Smooth muscle cell (in vitro differentiated cells): ENCODE results near the gene FXYD7. TPM values are rescaled to one million over a fixed set of nuclear protein-coding genes. Genes with fewer than 3 reads are reported as not detected.

Source experiments
- DNase-seq: peaks from one replicate; lab custom pipeline; 2025; ENCODE audit not compliant: unreplicated experiment; lab: John Stamatoyannopoulos, UW
- H2AFZ ChIP-seq: fragments of 200-600 bp; sonication (generic); 2 replicates; pipeline ENCODE4 v1.6.0; 2016; ENCODE audit warnings: antibody characterized with exemption, low read depth, mild to moderate bottlenecking
- H3F3A ChIP-seq: fragments of 200-600 bp; sonication (generic); 2 replicates; pipeline ENCODE4 v1.6.0; 2017; ENCODE audit warnings: antibody characterized with exemption, low read depth
- H3K27ac ChIP-seq: fragments of 200-600 bp; sonication (generic); 2 replicates; pipeline ENCODE4 v1.5.1; 2016; ENCODE audit warnings: low read depth, mild to moderate bottlenecking
- H3K27me3 ChIP-seq: fragments of 200-600 bp; sonication (generic); 2 replicates; pipeline ENCODE4 v1.6.1; 2016; ENCODE audit warnings: low read depth, mild to moderate bottlenecking
- H3K36me3 ChIP-seq: fragments of 200-600 bp; sonication (generic); 2 replicates; pipeline ENCODE4 v1.5.1; 2016; ENCODE audit warnings: low read depth
- H3K4me1 ChIP-seq: fragments of 200-600 bp; sonication (generic); 2 replicates; pipeline ENCODE4 v1.5.1; 2016; ENCODE audit warnings: low read depth
- H3K4me2 ChIP-seq: fragments of 200-600 bp; sonication (generic); 2 replicates; pipeline ENCODE4 v1.6.0; 2016; ENCODE audit warnings: mild to moderate bottlenecking
- H3K4me3 ChIP-seq: fragments of 200-600 bp; sonication (generic); 2 replicates; pipeline ENCODE4 v1.5.1; 2016; ENCODE audit warnings: mild to moderate bottlenecking
- H3K79me2 ChIP-seq: fragments of 200-600 bp; sonication (generic); 2 replicates; pipeline ENCODE4 v1.6.0; 2016; ENCODE audit warnings: low read depth, mild to moderate bottlenecking
- H3K9ac ChIP-seq: fragments of 200-600 bp; sonication (generic); 2 replicates; pipeline ENCODE4 v1.6.0; 2016; ENCODE audit warnings: low read depth
- H3K9me3 ChIP-seq: fragments of 200-600 bp; sonication (generic); replicated peaks from 2 replicates; pipeline ENCODE4 v1.5.1; 2016; ENCODE audit warnings: low read depth
- H4K20me1 ChIP-seq: fragments of 200-600 bp; sonication (generic); 2 replicates; pipeline ENCODE4 v1.6.0; 2016; ENCODE audit warnings: low read depth
- WGBS: methylation state at CpG from one replicate; pipeline ENCODE4 v1.1.7; 2016; ENCODE audit warnings: low lambda C conversion rate; 5-methylcytosine and 5-hydroxymethylcytosine counted together
- polyA plus RNA-seq: library from polyadenylated mRNA; unstranded; fragments of >200 nt; fragmentation: Nextera tagmentation; extraction: Ambion mirVana; gene quantifications from 2 replicates; pipeline ENCODE4 v1.2.1, GENCODE V29; 2016
- total RNA-seq: library from RNA; depleted of rRNA; stranded (reverse); fragments of >200 nt; gene quantifications from 2 replicates; pipeline ENCODE4 v1.2.3, GENCODE V29; 2014
- TF ChIP-seq, protein P1 (sequence below): fragments of 200-600 bp; sonication (generic); IDR thresholded peaks from 2 replicates; pipeline ENCODE4 v1.5.1; 2017; ENCODE audit warnings: borderline replicate concordance, mild to moderate bottlenecking, antibody characterized with exemption; ENCODE audit not compliant: insufficient read depth, poor library complexity, severe bottlenecking

FXYD7 gene
- not detected in 2 replicates for total RNA-seq
- polyA plus RNA-seq = not detected in 2 replicates

DNA sequence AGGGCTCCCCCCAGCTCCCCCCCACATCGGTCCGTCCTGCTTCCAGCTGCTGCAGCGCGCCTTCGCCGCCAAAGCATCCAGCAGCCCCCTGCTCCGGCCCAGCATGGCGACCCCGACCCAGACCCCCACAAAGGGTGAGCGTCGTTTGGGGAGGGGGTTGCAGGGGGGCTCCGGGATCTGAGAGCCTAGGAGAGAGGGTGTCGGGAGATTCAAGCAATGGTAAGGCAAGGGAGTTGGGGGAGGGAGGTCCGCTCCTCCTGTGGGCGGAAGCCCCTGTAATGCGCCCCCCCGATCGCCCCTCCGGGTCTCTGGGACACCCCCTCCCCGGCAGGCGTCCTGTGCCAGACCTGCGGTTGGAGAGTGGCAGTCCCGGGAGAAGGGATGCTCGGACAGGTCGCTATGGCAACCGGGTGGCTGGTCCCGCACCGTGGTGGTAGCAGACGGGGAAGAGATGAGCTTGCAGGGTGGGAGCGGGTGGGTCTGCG, at the start of gene FXYD7:
Gene FXYD7, plus strand, starts transcription at position 25 of the 485 bp plus-strand sequence. Its CDS starts 79 bp downstream, at position 104.
- H3K27me3 ChIP-seq = peaks cover 41% of the 10 kb centered on the region
- H3K9me3 ChIP-seq = no peaks in the 10 kb centered on the region
- H3K9ac ChIP-seq = no peak within 1 kb of the TSS
- no peak within 1 kb of the TSS for H3K27ac ChIP-seq
- TF ChIP-seq, protein P1, sequence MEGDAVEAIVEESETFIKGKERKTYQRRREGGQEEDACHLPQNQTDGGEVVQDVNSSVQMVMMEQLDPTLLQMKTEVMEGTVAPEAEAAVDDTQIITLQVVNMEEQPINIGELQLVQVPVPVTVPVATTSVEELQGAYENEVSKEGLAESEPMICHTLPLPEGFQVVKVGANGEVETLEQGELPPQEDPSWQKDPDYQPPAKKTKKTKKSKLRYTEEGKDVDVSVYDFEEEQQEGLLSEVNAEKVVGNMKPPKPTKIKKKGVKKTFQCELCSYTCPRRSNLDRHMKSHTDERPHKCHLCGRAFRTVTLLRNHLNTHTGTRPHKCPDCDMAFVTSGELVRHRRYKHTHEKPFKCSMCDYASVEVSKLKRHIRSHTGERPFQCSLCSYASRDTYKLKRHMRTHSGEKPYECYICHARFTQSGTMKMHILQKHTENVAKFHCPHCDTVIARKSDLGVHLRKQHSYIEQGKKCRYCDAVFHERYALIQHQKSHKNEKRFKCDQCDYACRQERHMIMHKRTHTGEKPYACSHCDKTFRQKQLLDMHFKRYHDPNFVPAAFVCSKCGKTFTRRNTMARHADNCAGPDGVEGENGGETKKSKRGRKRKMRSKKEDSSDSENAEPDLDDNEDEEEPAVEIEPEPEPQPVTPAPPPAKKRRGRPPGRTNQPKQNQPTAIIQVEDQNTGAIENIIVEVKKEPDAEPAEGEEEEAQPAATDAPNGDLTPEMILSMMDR = no peak
- H3F3A ChIP-seq = no peaks in the 10 kb centered on the region
- H3K4me2 ChIP-seq = peak within 1 kb of the TSS; percentile 61
- H3K4me3 ChIP-seq = peak within 1 kb of the TSS; percentile 5
- no peak within 1 kb of the TSS for H2AFZ ChIP-seq
- WGBS = 3% methylated on average over 11 of the region's 31 CpGs
- no peaks in the 10 kb centered on the region for H3K36me3 ChIP-seq
- no peaks in the 10 kb centered on the region for H3K79me2 ChIP-seq
- no peaks in the 10 kb centered on the region for H4K20me1 ChIP-seq
- no peak for DNase-seq
- peaks cover 11% of the 10 kb centered on the region for H3K4me1 ChIP-seq

DNA sequence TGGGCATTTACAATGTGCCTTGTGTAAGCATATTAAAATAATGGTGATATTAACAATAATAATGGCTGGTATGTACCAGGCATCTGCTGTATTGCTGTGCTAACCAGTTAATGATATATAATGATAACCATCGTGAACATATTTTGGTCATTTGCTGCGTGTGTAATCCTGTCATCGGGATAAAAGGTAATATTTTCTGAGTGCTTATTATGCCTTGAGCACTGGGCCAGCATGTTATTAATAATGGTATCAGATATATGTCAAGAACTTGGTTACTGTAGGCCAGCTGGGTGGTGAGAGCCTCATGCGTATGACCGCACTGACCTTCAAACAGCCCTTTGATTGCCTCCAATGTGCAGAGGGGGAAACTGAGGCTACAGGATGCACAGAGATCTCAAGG, 49.6 kb upstream of the FXYD7 start:
- WGBS = 96% methylated on average over 5 of the region's 5 CpGs
- Histone ChIP-seq H4K20me1 (no peaks in the 10 kb centered on the region), H3K27ac (no peak overlapping the region), H3K4me3 (no peak overlapping the region), H3F3A (no peaks in the 10 kb centered on the region), H3K27me3 (no peaks in the 10 kb centered on the region), H3K9me3 (no peaks in the 10 kb centered on the region), H3K36me3 (no peaks in the 10 kb centered on the region), H3K9ac (no peak overlapping the region), H2AFZ (no peak overlapping the region), H3K79me2 (no peaks in the 10 kb centered on the region), H3K4me1 (peaks cover 5% of the 10 kb centered on the region), H3K4me2 (no peak overlapping the region)
- TF ChIP-seq, protein P1 = no peak
- no peak for DNase-seq

DNA sequence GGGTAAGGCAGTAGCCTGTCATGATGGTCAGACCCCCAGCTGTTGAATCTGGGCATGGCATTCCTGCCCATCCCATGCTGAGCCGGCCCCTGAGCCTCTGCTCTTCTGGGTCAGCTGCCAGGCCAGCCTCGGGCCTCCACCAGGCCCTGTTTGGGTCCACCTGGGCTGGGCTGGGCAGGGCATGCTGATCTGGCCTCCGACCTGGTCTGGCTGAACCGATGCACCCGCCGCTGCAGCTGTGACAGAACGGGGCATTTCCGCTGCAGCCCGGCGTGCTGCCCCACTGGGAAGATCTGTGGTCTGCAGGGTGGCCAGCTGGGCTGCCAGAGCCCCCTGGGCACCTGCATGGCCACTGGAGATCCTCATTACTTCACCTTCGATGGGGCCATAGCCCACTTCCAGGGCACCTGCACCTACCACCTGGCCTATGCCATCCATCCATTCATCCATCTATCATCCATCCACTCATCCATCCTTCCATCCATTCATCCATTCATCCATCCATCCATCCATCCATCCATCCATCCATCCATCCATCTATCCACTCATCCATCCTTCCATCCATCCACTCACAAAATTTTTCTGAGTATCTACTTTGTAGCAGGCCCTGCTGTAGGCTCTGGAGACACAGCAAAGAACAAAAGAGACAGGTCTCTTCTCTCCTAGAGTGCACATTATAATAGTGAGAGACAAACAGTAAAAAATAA, 49.0 kb upstream of the FXYD7 start:
- Histone ChIP-seq H3K4me3 (no peak overlapping the region), H3K27ac (no peak overlapping the region), H2AFZ (no peak overlapping the region), H3K4me2 (no peak overlapping the region), H3K79me2 (no peaks in the 10 kb centered on the region), H4K20me1 (no peaks in the 10 kb centered on the region), H3K4me1 (peaks cover 5% of the 10 kb centered on the region), H3K27me3 (no peaks in the 10 kb centered on the region), H3K9me3 (no peaks in the 10 kb centered on the region), H3K36me3 (no peaks in the 10 kb centered on the region), H3F3A (no peaks in the 10 kb centered on the region), H3K9ac (no peak overlapping the region)
- TF ChIP-seq, protein P1 = no peak
- no peak for DNase-seq
- 89% methylated on average over 10 of the region's 11 CpGs for WGBS

GRCh38 chr19:35094656-35095055, 48.4 kb upstream of the FXYD7 start:
- no peak overlapping the region for H3K27ac ChIP-seq
- no peaks in the 10 kb centered on the region for H3F3A ChIP-seq
- H3K9ac ChIP-seq = no peak overlapping the region
- no peak overlapping the region for H2AFZ ChIP-seq
- H4K20me1 ChIP-seq = no peaks in the 10 kb centered on the region
- H3K36me3 ChIP-seq = no peaks in the 10 kb centered on the region
- H3K4me3 ChIP-seq = no peak overlapping the region
- H3K27me3 ChIP-seq = no peaks in the 10 kb centered on the region
- no peaks in the 10 kb centered on the region for H3K9me3 ChIP-seq
- no peak overlapping the region for H3K4me2 ChIP-seq
- H3K79me2 ChIP-seq = no peaks in the 10 kb centered on the region
- 90% methylated on average over 4 of the region's 4 CpGs for WGBS
- H3K4me1 ChIP-seq = peaks cover 5% of the 10 kb centered on the region
- TF ChIP-seq, protein P1 = no peak
- no peak for DNase-seq
